Measurements from ENCODE around the gene POLD1.

GRCh38 chr19:50371914-50372475 is 12.2 kb upstream of the POLD1 start:
- TF ChIP-seq CTCF (IDR thresholded peaks at IDR 0.05; ENCODE audit: insufficient read depth, low read depth, low read length) (no peak), EZH2 (IDR thresholded peaks at IDR 0.05; ENCODE audit: insufficient read depth, low read length) (no peak)

Data from astrocyte (in vitro differentiated cells and primary cell).